Parathyroid adenoma (tissue), 2 donors: Measurements from ENCODE around the gene FAM117A.
A peak's percentile ranks its signal among the peaks of the same experiment; 100 is the strongest.

Experiments used
- H2AFZ ChIP-seq: fragments of 300-600 bp; sonication (generic); one replicate; pipeline ENCODE4 v1.7.0; 2017; ENCODE audit warnings: antibody characterized with exemption, mild to moderate bottlenecking
- H3K27ac ChIP-seq: fragments of 300-600 bp; sonication (generic); one replicate; pipeline ENCODE4 v1.7.0; 2017
- H3K27me3 ChIP-seq: fragments of 300-600 bp; sonication (generic); one replicate; pipeline ENCODE4 v1.7.0; 2017; ENCODE audit warnings: low read length; ENCODE audit not compliant: control insufficient read depth, insufficient read depth
- H3K36me3 ChIP-seq: fragments of 300-600 bp; sonication (generic); one replicate; pipeline ENCODE4 v1.7.0; 2017; ENCODE audit warnings: low read length; ENCODE audit not compliant: control insufficient read depth, insufficient read depth
- H3K4me1 ChIP-seq: fragments of 300-600 bp; sonication (generic); one replicate; pipeline ENCODE4 v1.7.0; 2017; ENCODE audit warnings: control low read depth
- H3K4me2 ChIP-seq: fragments of 300-600 bp; sonication (generic); one replicate; pipeline ENCODE4 v1.7.0; 2017; ENCODE audit warnings: low read length
- H3K4me3 ChIP-seq: fragments of 300-600 bp; sonication (generic); one replicate; pipeline ENCODE4 v1.7.0; 2017; ENCODE audit warnings: low read depth, low read length
- H3K79me2 ChIP-seq: fragments of 300-600 bp; sonication (generic); one replicate; pipeline ENCODE4 v1.7.0; 2017; ENCODE audit warnings: control low read depth
- H3K9ac ChIP-seq: fragments of 300-600 bp; sonication (generic); one replicate; pipeline ENCODE4 v1.7.0; 2017; ENCODE audit warnings: mild to moderate bottlenecking
- H3K9me3 ChIP-seq: fragments of 300-600 bp; sonication (generic); one replicate; pipeline ENCODE4 v1.7.0; 2017; ENCODE audit warnings: low read length; ENCODE audit not compliant: control insufficient read depth
- CTCF ChIP-seq: fragments of 300-600 bp; sonication (generic); IDR thresholded peaks from one replicate; pipeline ENCODE4 v1.7.0; 2017; ENCODE audit warnings: antibody characterized with exemption, mild to moderate bottlenecking
- donor health status: primary hyperparathyroidism.

The FAM117A gene

DNA sequence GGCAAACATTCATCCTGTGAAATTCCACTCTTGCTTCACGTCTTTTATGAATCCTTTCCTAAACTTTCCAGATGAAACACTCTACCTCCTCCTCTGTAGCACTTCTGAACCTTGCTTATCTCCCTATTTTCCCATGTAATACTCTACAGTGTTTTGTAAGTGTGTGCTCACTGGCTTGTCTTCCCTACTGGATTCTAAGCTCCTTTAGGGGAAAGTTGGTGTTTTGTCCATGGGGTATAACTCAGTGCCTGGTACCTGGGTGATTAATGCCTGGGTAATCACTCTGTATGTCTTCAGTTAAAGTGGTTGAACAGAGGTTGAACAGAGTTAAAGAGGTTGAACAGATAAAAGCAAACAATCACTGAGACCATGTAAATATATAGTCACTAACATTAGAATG lies 20.7 kb upstream of the FAM117A start:
- no peak overlapping the region for H3K4me3 ChIP-seq
- H3K36me3 ChIP-seq: no peaks in the 10 kb centered on the region
- no peak overlapping the region for H3K27ac ChIP-seq
- no peaks in the 10 kb centered on the region for H3K27me3 ChIP-seq
- no peaks in the 10 kb centered on the region for H3K9me3 ChIP-seq
- H2AFZ ChIP-seq: no peak overlapping the region
- H3K9ac ChIP-seq: no peak overlapping the region
- peaks cover 6% of the 10 kb centered on the region for H3K4me1 ChIP-seq
- H3K79me2 ChIP-seq: peaks cover 5% of the 10 kb centered on the region
- H3K4me2 ChIP-seq: no peak overlapping the region
- no peak for TF ChIP-seq CTCF

- no peaks in the 10 kb centered on the region for H3K27me3 ChIP-seq
- H3K4me1 ChIP-seq: peaks cover 3% of the 10 kb centered on the region
- H3K36me3 ChIP-seq: no peaks in the 10 kb centered on the region
- H3K9me3 ChIP-seq: no peaks in the 10 kb centered on the region
- no peaks in the 10 kb centered on the region for H3K79me2 ChIP-seq
- no peak overlapping the region for H3K9ac ChIP-seq
- H3K4me2 ChIP-seq: no peak overlapping the region
- H3K4me3 ChIP-seq: no peak overlapping the region
- no peak overlapping the region for H3K27ac ChIP-seq
- H2AFZ ChIP-seq: no peak overlapping the region
- no peak for TF ChIP-seq CTCF
These were observed 19.9 kb upstream of the FAM117A start for GRCh38 chr17:49783791-49784190.

GRCh38 chr17:49783071-49783715 lies 19.3 kb upstream of the FAM117A start:
- no peak for TF ChIP-seq CTCF
- Histone ChIP-seq H3K79me2 (no peaks in the 10 kb centered on the region), H3K27me3 (no peaks in the 10 kb centered on the region), H3K4me3 (no peak overlapping the region), H3K27ac (no peak overlapping the region), H3K36me3 (no peaks in the 10 kb centered on the region), H2AFZ (no peak overlapping the region), H3K9ac (no peak overlapping the region), H3K9me3 (no peaks in the 10 kb centered on the region), H3K4me1 (peaks cover 3% of the 10 kb centered on the region), H3K4me2 (no peak overlapping the region)

DNA sequence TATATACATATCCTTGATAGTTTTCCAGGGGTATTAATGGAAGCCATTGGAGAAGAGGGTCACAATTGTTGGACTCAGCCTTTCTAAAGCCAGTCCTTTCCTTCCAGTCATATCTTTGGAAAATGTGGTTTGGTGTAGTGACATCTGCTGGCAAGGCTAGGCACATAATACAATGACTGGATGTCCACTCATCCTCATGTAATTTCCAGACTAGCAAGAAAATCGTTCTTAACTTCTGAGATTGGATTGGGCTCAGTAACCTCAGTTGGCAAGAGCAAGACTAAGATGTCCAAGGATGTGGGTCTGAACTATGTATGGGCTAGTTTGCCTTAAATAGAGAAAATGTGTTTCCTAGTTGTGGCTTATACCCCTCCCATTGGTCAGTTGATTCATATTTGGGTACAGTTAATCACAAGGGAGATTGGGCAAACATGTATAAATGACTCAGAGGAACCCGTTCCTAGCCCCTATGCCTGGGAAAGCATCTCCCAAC lies 15.9 kb upstream of the FAM117A start:
- Histone ChIP-seq H3K4me3 (no peak overlapping the region), H3K4me1 (no peaks in the 10 kb centered on the region), H3K27me3 (no peaks in the 10 kb centered on the region), H3K9me3 (no peaks in the 10 kb centered on the region), H3K4me2 (no peak overlapping the region), H2AFZ (no peak overlapping the region), H3K79me2 (no peaks in the 10 kb centered on the region), H3K36me3 (no peaks in the 10 kb centered on the region), H3K9ac (no peak overlapping the region), H3K27ac (no peak overlapping the region)
- TF ChIP-seq CTCF: peak; percentile 76

DNA sequence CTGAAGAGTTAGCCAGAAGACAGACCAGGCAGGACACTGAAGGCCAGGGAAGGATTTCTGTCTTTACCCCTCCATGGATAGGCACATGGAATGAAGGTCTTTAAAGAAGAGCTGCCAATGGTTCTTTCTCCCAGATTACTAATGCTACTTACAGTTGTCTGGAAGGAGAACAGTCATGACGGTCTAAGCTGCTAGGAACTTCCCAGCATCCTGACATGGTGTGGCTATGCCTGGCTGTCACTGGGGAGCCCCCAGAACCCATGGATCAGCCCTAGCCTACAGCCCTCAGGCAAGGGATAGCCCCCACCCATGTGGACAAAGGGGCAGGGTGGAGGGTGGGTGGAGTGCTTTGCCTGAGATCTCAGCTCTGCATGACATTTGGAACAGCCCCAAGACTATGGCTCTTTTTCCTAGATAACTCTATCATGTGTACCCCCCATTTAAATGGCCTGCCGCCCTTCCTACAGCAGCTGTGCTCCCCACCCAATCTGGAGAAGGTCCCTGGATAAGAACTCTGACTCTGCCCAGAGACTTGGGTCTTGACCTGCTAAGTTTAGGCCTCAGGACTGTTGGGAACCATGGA lies 15.3 kb upstream of the FAM117A start:
- Histone ChIP-seq H3K9me3 (no peaks in the 10 kb centered on the region), H3K9ac (no peak overlapping the region), H3K36me3 (no peaks in the 10 kb centered on the region), H3K27me3 (no peaks in the 10 kb centered on the region), H3K79me2 (no peaks in the 10 kb centered on the region), H3K4me3 (no peak overlapping the region), H3K4me2 (no peak overlapping the region), H3K27ac (no peak overlapping the region), H3K4me1 (no peaks in the 10 kb centered on the region), H2AFZ (no peak overlapping the region)
- TF ChIP-seq CTCF: no peak
